ENCODE measurements around the gene ABCE1.

Gene ABCE1

GRCh38 chr4:145097821-145098674 lies at the start of gene ABCE1, which contains the start of gene ANAPC10:
TSS of gene ABCE1 (plus strand) at chr4:145098311. CDS start at chr4:145104413, 6,102 bp downstream.
TSS of gene ANAPC10 (minus strand) at chr4:145098196. CDS start at chr4:145096099, 2,097 bp downstream.
- peak; percentile 76 for DNase-seq

GRCh38 chr4:145048817-145049216 lies 49.3 kb upstream of the ABCE1 start:
- no peak for DNase-seq

GRCh38 chr4:145049241-145049640 lies 48.9 kb upstream of the ABCE1 start:
- no peak for DNase-seq

- no peak for DNase-seq
Measured at GRCh38 chr4:145055533-145056257, 42.4 kb upstream of the ABCE1 start.

- DNase-seq, result no peak
Measured at GRCh38 chr4:145056325-145057130, 41.6 kb upstream of the ABCE1 start.

GRCh38 chr4:145058256-145058655 lies 39.9 kb upstream of the ABCE1 start:
- no peak for DNase-seq

- DNase-seq, result no peak
Measured at GRCh38 chr4:145061318-145061920, 36.7 kb upstream of the ABCE1 start.

- no peak for DNase-seq
Measured at GRCh38 chr4:145066063-145066501, 32.0 kb upstream of the ABCE1 start.

GRCh38 chr4:145069361-145069760 lies 28.8 kb upstream of the ABCE1 start:
- no peak for DNase-seq

GRCh38 chr4:145071560-145071959 lies 26.6 kb upstream of the ABCE1 start:
- DNase-seq, result no peak

- no peak for DNase-seq
Measured at GRCh38 chr4:145075742-145076468, 22.2 kb upstream of the ABCE1 start.

GRCh38 chr4:145076469-145076855 lies 21.6 kb upstream of the ABCE1 start:
- DNase-seq, result no peak

GRCh38 chr4:145081756-145082155 lies 16.4 kb upstream of the ABCE1 start:
- DNase-seq, result no peak

- DNase-seq, result no peak
Measured at GRCh38 chr4:145083891-145084605, 14.1 kb upstream of the ABCE1 start.

- no peak for DNase-seq
Measured at GRCh38 chr4:145090380-145090779, 7.7 kb upstream of the ABCE1 start.

- no peak for DNase-seq
Measured at GRCh38 chr4:145093638-145094037, 4.5 kb upstream of the ABCE1 start.

GRCh38 chr4:145097331-145097820 lies 735 bp upstream of the ABCE1 start:
- DNase-seq, result no peak

- DNase-seq, result no peak
Measured at GRCh38 chr4:145098675-145099037, 545 bp downstream of the ABCE1 start.

GRCh38 chr4:145099653-145100052 lies 1.5 kb downstream of the ABCE1 start:
- no peak for DNase-seq

GRCh38 chr4:145101091-145101490 lies 3.0 kb downstream of the ABCE1 start:
- no peak for DNase-seq

GRCh38 chr4:145102619-145103018 lies 4.5 kb downstream of the ABCE1 start:
- DNase-seq, result no peak
